BE2C (cell line): Measurements from ENCODE around the gene SSX2IP. TPM values are rescaled to one million over a fixed set of nuclear protein-coding genes. Genes with fewer than 3 reads are reported as not detected.

Experiments
- DNase-seq: peaks from one replicate; pipeline ENCODE4 v3.0.0-alpha.2; 2020
- H3K27me3 ChIP-seq: fragments of 250-450 bp; sonication (Bioruptor Pico); 2 replicates; pipeline ENCODE4 v1.5.1; 2020; ENCODE audit warnings: mild to moderate bottlenecking
- H3K36me3 ChIP-seq: fragments of 250-450 bp; sonication (Bioruptor Pico); 2 replicates; pipeline ENCODE4 v1.5.1; 2020; ENCODE audit warnings: mild to moderate bottlenecking
- H3K4me1 ChIP-seq: fragments of 250-450 bp; sonication (Bioruptor Pico); 2 replicates; pipeline ENCODE4 v1.5.1; 2020
- H3K4me3 ChIP-seq: 2 replicates; pipeline ENCODE4 v1.5.1; 2011; ENCODE audit warnings: low read depth, low read length
- H3K9me3 ChIP-seq: fragments of 250-450 bp; sonication (Bioruptor Pico); 2 replicates; pipeline ENCODE4 v1.5.1; 2020
- CTCF ChIP-seq: IDR thresholded peaks from 2 replicates; pipeline ENCODE4 v1.5.1; 2012; ENCODE audit warnings: mild to moderate bottlenecking, low read depth, low read length
- polyA plus RNA-seq: library from polyadenylated mRNA; unstranded; fragments of >200 nt; gene quantifications from one replicate; pipeline ENCODE4 v1.2.1, GENCODE V29; 2012; ENCODE audit warnings: low read depth, missing spikeins; ENCODE audit not compliant: insufficient read length, insufficient read depth

SSX2IP gene
- 5.9 TPM for polyA plus RNA-seq

GRCh38 chr1:84690397-84691121 is at the start of gene SSX2IP:
Gene SSX2IP (minus strand): TSS chr1:84690461. CDS start chr1:84671219, 19,242 bp downstream.
- no peak for TF ChIP-seq CTCF
- peak; percentile 96 for DNase-seq
- no peaks in the 10 kb centered on the region for H3K36me3 ChIP-seq
- no peaks in the 10 kb centered on the region for H3K4me1 ChIP-seq
- H3K4me3 ChIP-seq: peak within 1 kb of the TSS; percentile 76
- H3K27me3 ChIP-seq: no peaks in the 10 kb centered on the region
- no peaks in the 10 kb centered on the region for H3K9me3 ChIP-seq

- Histone ChIP-seq H3K9me3 (no peaks in the 10 kb centered on the region), H3K4me1 (no peaks in the 10 kb centered on the region), H3K4me3 (no peak overlapping the region), H3K27me3 (no peaks in the 10 kb centered on the region), H3K36me3 (no peaks in the 10 kb centered on the region)
- no peak for TF ChIP-seq CTCF
- no peak for DNase-seq
Measured at GRCh38 chr1:84738237-84738636, 48.0 kb upstream of the SSX2IP start.

- Histone ChIP-seq H3K27me3 (no peaks in the 10 kb centered on the region), H3K4me3 (no peak overlapping the region), H3K4me1 (no peaks in the 10 kb centered on the region), H3K9me3 (no peaks in the 10 kb centered on the region), H3K36me3 (no peaks in the 10 kb centered on the region)
- TF ChIP-seq CTCF: no peak
- DNase-seq: no peak
Measured at GRCh38 chr1:84737590-84737989, 47.3 kb upstream of the SSX2IP start.

GRCh38 chr1:84736944-84737343 is 46.7 kb upstream of the SSX2IP start:
- Histone ChIP-seq H3K27me3 (no peaks in the 10 kb centered on the region), H3K9me3 (no peaks in the 10 kb centered on the region), H3K4me1 (no peaks in the 10 kb centered on the region), H3K4me3 (no peak overlapping the region), H3K36me3 (no peaks in the 10 kb centered on the region)
- no peak for TF ChIP-seq CTCF
- no peak for DNase-seq

GRCh38 chr1:84736445-84736844 is 46.2 kb upstream of the SSX2IP start:
- Histone ChIP-seq H3K36me3 (no peaks in the 10 kb centered on the region), H3K4me3 (no peak overlapping the region), H3K27me3 (no peaks in the 10 kb centered on the region), H3K9me3 (no peaks in the 10 kb centered on the region), H3K4me1 (no peaks in the 10 kb centered on the region)
- no peak for TF ChIP-seq CTCF
- DNase-seq: no peak

GRCh38 chr1:84735483-84735882 is 45.2 kb upstream of the SSX2IP start:
- H3K4me1 ChIP-seq: no peaks in the 10 kb centered on the region
- TF ChIP-seq CTCF: no peak

More at GRCh38 chr1:84735483-84735882, 45.2 kb upstream of the SSX2IP start:
- Histone ChIP-seq H3K36me3 (no peaks in the 10 kb centered on the region), H3K9me3 (no peaks in the 10 kb centered on the region), H3K4me3 (no peak overlapping the region), H3K27me3 (no peaks in the 10 kb centered on the region)
- no peak for DNase-seq
